GM18499 (cell line): ENCODE results near the gene SLC25A42.
"Not testable (repeated sequence)": the region's sequence is repeated elsewhere in the genome, so short reads cannot be mapped to it uniquely, and the experiment has no call there.

Experiments
- ATAC-seq: cut with Tn5 transposase; IDR thresholded peaks from one replicate; pipeline ENCODE4 v1.9.1; 2021; ENCODE audit warnings: moderate number of reproducible peaks; ENCODE audit not compliant: insufficient read depth, unreplicated experiment

The SLC25A42 gene

DNA sequence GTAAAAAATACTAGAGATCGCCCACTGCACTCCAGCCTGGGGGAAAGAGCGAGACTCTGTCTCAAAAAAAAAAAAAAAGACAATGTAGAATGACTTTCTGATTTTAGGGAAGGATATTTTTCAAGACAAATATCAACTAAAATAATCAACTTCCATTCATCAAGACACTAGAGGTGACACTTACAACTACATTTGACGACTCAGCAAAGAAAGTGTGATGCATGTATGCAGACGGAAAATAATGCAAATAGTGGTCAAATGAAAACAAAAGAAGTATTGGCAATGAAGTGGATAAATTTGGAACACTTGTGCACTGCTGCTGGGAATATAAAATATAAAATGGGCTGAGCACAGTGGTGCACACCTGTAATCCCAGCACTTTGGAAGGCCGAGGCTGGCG lies 62.3 kb downstream of the SLC25A42 start:
- no peak for ATAC-seq

GRCh38 chr19:19131989-19132388 lies 68.2 kb downstream of the SLC25A42 start:
- no peak for ATAC-seq

DNA sequence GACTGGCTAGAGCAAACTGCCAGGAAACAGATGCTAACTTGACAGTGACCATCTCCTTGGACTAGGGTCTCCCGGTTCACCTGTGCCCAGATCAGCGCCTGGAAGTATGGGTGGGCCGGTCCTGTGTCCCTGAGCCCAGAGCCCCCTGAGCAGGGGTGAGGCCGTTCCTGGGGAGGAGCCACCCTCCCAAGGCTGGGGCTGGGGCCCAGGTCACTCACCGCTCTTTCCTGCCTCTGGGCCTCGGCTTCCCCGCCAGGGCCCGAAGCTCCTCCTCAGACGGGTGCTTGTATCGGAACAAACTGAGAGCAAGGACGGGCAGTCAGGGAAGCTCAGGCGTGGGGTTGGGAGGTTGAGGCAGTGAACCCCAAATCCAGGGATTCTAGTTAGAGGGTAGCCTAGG lies 69.1 kb downstream of the SLC25A42 start:
- ATAC-seq, result no peak

- ATAC-seq, result no peak
These were observed 70.2 kb downstream of the SLC25A42 start for GRCh38 chr19:19133985-19134384.

GRCh38 chr19:19134687-19135158 lies 70.9 kb downstream of the SLC25A42 start:
- no peak for ATAC-seq

DNA sequence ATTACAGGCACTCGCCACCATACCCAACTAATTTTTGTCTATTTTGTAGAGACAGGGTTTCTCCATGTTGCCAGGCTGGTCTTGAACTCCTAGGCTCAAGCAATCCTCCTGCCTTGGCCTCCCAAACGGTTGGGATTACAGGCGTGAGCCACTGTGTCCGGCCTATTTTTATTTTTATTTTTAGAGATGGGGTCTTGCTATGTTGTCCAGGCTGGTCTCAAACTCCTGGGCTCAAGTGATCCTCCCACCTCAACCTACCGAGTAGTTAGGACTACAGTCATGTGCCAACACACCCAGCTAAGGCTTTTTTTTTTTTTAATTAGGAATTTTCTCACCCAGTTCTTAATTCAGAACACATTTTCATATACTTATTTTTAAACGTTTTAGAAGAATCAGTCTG lies 71.9 kb downstream of the SLC25A42 start:
- ATAC-seq, result not testable (repeated sequence)

DNA sequence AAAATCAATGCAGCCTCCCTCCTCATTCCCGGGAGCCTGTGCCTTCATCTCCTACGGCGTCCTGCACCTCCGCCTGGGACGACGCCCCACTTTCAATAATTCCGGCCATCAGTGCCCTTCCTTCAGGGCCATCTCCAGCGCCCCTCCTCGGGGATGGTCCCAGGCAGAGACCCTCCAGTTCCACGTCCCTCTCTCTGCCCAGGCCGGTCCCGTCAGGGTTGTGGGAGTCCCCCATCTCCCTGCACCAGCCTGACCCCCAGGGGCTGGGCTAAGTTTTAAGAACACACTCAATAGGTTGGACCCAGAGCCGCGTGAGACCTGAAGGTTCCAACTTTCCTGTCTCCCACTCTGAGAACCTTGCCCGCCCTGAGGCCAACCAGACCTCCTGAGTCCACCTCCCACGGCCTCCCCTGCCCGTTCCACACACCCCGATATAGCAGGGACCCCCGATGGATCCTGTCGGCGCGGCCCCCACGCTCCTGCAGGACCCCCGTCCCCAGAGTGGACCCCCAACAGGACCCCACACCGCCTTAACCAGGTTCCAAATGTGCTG lies 73.8 kb downstream of the SLC25A42 start:
- no peak for ATAC-seq

- ATAC-seq, result peak; percentile 76
These were observed 74.6 kb downstream of the SLC25A42 start, which contains the start of gene TMEM161A for GRCh38 chr19:19138109-19138981. Gene TMEM161A, minus strand, starts transcription at chr19:19138478. Its CDS starts 50 bp downstream, at chr19:19138428.

- ATAC-seq, result no peak
These were observed 76.1 kb downstream of the SLC25A42 start for GRCh38 chr19:19139876-19140229.

GRCh38 chr19:19140476-19140875 lies 76.7 kb downstream of the SLC25A42 start:
- no peak for ATAC-seq

DNA sequence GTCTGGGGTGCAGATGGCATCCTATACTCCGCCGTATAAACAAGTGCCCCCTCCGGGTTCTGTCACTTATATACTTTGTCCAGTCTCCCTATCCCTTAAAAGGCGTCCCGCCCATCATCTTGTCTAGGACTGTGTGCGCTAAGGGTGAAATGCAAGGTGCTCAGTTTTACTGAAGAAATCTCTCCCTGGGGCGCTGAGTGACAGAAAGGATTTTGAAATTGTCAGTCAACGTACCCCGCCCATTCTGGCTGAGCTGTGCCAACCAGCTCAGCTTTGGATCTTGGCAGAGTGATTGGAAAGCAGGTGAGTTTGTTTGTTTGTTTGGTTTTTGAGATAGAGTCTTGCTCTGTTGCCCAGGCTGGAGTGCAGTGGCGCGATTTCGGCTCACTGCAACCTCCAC lies 78.6 kb downstream of the SLC25A42 start:
- no peak for ATAC-seq

DNA sequence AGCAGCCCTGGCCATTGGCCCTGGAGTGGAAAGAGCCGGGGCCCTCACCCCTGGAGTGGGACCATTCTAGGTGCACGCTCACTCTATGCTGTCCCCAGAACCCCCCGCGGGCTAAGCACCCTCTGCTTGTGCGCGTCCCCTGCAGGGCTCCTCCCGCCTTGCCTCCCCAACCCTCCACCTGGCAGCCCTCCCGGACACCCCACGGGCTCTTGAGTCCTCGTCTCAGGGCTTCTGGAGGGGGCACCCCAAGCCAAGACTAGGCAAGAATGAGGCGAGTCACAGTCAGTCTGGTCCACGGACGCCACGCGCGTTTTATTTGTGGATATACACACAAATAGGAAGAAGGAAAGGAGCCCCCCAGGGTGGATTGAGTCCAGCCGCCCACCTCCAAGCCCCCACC lies 81.5 kb downstream of the SLC25A42 start:
- no peak for ATAC-seq

DNA sequence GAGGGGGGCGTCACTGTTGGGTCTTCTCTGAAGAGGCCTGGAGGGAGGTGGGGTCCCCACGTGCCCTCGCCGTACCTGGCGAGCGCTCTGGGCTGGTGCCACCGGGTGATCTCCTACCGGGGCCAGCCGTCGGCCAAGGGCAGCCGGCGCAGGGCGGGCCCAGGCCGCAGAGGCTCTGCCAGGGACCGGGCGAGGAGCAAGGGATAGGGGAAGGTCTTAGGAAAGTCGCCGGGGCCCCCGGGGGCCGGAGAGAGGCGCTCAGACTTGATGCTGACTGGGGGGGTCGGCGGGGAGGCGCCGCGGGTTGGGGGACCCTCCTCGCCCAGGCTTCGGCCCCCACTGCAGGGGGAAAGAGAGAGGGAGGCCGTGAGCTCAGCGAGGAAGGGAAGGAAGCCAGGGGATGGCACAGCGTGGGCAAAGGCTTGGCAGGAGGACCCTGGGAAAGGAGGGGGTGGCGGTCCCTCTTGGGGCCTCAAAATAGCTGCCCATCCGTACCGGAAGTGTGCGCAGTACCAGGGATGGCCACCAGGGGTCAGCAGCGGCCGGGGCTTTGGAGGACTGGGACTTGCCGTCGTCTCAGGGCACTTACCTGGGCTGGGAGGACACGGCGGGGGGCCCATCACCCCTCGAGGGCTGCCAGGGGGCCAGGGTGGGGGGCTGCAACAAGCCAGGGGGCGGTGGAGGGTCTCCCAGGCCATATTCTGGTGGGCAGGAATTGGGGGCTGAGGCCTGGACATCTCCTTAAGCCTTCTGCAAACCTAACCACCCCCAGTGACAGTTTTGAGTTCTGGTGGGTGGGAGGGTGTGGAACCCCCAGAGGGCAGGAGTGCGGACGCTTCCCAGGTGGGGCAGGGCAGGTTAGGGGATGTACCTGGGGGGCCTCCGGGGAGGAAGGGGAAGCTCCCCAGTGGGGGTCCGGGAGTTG lies 82.2 kb downstream of the SLC25A42 start:
- ATAC-seq, result no peak

GRCh38 chr19:19146865-19147264 lies 83.1 kb downstream of the SLC25A42 start:
- no peak for ATAC-seq

- no peak for ATAC-seq
These were observed 83.5 kb downstream of the SLC25A42 start for GRCh38 chr19:19147344-19147743.

- ATAC-seq, result not testable (repeated sequence)
These were observed 84.7 kb downstream of the SLC25A42 start for GRCh38 chr19:19148504-19148903.

DNA sequence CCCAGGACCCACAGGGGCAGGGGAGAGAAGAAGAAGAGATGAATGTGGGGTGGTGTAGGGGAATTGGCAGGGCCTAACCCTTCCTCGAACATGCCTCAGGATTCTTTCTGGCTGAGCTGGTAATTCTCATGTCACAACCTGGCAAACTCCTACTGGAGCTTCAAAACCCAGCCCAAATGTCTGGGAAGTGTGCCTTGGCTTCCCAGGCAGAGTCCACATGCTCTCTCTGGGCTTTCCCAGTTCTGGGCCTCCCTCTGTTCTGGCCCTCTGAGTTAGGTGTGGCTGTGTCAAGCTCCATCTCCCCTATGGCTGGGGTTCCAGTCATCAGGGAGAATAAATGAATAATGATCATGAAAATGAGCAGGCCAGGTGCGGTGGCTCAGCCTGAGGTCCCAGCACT lies 85.6 kb downstream of the SLC25A42 start:
- ATAC-seq, result no peak

GRCh38 chr19:19151418-19151817 lies 87.6 kb downstream of the SLC25A42 start:
- no peak for ATAC-seq

DNA sequence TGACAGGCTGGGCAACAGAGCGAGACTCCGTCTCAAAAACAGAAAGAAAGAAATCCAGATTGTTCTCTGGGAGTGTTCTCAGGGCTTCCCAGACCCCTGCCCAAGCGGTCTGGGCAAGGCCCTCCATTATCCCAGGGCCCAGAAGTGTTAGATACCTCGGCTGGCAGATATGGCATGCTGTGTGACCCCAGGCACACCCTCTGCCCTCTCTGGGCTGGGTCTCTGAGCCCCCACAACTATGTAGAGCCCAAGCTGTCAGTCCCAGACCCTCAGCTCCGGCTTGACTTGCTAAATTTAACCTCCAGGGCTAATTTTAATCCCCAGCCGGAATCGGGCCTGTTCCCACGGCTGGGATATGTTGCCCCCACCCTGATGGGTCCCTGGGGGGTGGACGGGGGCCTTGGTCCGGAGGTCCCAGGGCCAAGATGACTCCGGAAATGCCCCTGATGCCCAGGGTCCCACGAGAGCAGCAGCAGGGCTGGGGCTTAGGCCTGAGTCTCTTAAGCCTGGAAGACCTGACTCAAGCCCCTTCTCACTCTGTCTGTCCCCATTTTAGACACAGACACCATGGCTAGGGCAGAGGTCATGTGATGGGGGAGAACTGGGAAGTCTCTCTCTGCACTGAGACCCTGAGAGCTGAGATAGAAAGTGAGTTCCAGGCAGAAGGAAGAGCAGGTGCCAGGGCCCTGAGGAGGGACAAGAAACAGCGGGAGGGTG lies 89.0 kb downstream of the SLC25A42 start:
- no peak for ATAC-seq
